MM.1S (cell line): ENCODE results near the gene CSTPP1.

Experiments
- CTCF ChIP-seq: fragments of 300-600 bp; sonication (generic); IDR thresholded peaks from 2 replicates; pipeline ENCODE4 v1.5.1; 2016; ENCODE audit warnings: antibody characterized with exemption, low read length, mixed read lengths
- EZH2 ChIP-seq: fragments of 300-600 bp; sonication (generic); optimal IDR thresholded peaks from 2 replicates; pipeline ENCODE3; 2017; ENCODE audit warnings: low read depth, mild to moderate bottlenecking, antibody characterized with exemption, low read length, mixed read lengths
- EZH2phosphoT487 ChIP-seq: fragments of 300-600 bp; sonication (generic); IDR thresholded peaks from 2 replicates; pipeline ENCODE4 v1.6.1; 2018; ENCODE audit warnings: antibody characterized with exemption, low read length

- TF ChIP-seq CTCF (no peak), EZH2phosphoT487 (no peak), EZH2 (no peak)
These were observed 203.3 kb downstream of the CSTPP1 start for GRCh38 chr11:47139878-47140277.
